Activated CD4-positive, CD25-positive, alpha-beta regulatory T cell treated with anti-CD3 and anti-CD28 coated beads, Interleukin-2, amount 50 U/mL, for 16 hours (primary cell): ENCODE measurements around the gene OR13J1.
"Not testable (repeated sequence)": the region's sequence is repeated elsewhere in the genome, so short reads cannot be mapped to it uniquely, and the experiment has no call there.

ENCODE experiments used
- DNase-seq: peaks from one replicate; pipeline ENCODE4 v3.0.0-alpha.2; 2020; ENCODE audit warnings: low read depth, low spot score

Gene OR13J1, protein sequence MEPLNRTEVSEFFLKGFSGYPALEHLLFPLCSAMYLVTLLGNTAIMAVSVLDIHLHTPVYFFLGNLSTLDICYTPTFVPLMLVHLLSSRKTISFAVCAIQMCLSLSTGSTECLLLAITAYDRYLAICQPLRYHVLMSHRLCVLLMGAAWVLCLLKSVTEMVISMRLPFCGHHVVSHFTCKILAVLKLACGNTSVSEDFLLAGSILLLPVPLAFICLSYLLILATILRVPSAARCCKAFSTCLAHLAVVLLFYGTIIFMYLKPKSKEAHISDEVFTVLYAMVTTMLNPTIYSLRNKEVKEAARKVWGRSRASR

DNA sequence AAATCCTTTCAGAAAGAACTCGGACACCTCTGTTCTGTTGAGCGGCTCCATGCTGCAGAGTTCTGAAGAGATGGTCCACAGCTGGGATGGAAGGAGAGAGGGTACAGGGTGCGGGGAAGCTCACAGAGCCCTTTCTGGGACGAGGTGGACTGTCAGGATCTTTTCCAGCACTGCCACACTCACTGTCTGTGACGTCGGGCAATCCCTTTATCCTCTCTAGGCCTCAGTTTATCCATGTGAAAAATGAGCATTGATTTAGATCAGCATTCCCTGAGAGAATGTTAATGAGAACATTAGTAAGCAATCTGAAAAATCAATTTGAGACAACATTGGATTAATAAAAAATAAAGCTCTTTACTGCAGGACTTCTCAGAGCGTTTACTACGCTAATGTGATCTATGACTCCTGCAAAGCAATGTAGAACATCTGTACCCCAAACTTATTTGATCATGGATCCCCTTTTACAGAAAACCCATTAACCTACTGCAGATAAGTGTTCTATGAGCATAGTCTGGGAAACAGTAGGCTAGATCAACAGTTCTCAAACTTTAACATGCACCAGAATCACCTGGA is at the start of gene OR13J1:
Gene OR13J1, minus strand, starts transcription at position 51 of the 573 bp plus-strand sequence. Its CDS starts 0 bp downstream, at position 51.
- DNase-seq: no peak

DNA sequence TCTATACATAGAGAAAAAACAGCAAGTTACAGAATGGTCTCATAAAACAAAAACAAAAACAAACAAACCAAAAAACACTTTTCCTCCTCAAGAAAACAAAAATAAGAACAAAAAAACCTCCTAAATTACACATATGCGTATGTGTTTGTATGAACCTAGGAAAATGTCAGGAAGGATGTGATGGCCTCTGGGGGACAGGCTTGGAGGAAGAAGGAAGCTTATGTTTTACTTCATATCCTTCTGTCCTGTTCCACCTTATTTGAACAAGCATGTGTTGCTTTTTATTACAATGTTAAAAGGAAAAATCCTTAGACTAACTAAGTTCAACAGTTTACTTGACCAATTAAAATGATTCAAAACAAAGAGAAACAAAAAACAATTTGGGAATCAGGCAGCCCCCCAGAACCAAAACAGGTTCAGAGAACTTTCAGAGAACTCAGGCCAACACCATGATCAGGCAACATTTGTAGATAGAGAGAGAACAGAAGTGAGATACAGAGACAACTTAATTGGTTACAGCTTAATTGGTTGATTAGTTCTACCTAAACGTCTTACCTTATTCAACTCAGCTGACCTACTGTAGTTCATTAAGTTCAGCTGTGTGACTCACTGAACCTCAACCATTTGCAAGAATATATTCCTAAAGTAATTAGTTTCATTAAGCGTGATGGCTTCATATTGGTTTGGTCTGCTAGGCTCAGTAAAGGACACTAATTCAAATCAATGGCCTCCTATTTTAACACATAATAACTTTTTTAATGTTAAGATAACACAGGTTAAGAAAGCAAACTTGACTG is 49.2 kb upstream of the OR13J1 start:
- DNase-seq: no peak

DNA sequence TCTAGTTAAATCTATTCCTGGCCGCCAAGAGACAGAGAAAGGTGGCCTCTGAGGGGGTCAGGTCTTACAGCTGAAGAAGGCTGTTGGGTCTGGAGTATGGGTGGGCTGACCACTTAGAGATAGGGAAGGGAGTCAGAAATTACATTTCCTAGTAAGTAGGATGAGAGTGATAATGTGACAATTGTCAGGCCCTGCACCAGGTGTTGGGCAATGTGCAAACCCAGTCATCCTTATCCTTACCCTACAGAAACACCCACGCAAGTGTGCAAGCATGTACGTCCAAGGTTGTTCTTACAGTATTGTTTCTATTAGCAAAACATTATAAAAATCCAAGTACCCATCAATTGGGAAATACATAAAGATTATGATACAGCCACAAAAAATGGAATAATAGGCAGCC is 48.6 kb upstream of the OR13J1 start:
- DNase-seq: no peak

DNA sequence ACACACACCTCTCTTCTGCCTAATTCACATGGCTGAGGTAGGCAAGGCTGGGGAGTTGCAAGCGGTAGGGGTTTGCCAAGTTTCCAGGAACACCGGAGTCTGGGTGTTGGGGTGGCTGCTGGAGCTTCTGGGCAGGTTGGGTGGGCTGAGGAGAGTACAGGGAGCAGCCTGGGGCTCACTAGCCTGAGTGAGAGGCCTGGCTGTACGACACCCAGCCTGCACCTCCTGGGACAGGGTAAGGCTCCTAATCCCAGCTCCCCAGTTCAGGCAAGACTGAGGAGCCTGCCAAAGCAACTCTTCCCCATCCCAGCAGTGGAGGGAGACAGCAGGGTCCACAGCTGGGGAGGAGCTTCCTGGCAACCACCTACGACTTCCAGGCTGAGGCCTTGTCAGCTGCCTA is 47.1 kb upstream of the OR13J1 start:
- no peak for DNase-seq

DNA sequence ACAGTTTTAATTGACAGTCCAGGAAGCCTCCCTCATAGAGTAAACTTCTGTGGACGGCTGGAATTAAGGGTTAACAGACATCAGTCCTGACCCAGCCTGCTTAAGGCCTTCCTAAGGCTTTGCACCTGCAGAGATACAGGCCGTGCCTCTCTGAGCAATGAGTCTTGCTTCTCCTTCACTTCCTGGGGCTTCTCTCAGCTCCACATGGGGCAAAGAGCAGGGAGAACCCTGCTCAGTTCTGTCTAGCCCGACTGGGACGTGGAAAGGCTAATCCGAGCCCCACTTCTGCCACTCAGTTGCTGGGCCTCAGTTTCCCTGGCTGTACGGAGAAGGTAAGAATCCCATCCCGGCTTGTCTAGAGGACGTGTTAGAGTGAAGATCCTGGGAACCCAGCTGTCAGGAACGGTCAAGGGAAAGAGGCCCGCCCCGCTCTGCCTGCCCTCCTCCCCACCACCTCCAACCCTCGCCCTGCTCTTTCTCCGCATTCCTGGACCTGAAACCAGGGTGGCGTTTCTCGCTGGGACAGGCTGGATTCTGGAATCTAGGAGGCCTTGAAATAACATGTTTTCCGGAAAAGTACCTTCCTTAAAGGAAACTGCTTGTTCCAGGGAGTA is 45.6 kb upstream of the OR13J1 start:
- no peak for DNase-seq

DNA sequence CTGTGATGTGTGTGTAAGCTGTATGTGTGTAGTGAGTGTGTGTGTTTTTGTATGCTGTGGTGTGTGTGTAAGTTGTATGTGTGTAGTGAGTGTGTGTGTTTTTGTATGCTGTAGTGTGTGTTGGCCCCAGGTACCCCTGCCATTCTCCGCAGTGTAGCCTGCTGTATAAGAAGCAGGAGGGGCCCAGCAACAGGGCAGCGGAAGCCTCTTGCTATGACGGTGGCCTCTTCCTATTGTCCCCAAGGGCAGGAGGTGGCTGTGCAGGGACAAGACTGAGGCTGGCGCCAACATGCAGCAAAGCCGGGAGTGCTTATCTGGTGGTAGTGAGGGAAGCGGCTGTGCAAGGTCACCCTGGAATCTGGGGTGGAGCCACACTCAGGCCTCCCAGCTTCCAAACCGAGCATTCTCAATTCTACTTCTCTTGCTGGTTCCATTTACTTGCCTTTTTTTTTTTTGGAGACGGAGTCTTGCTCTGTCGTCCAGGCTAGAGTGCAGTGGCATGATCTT is 44.2 kb upstream of the OR13J1 start:
- DNase-seq: no peak

DNA sequence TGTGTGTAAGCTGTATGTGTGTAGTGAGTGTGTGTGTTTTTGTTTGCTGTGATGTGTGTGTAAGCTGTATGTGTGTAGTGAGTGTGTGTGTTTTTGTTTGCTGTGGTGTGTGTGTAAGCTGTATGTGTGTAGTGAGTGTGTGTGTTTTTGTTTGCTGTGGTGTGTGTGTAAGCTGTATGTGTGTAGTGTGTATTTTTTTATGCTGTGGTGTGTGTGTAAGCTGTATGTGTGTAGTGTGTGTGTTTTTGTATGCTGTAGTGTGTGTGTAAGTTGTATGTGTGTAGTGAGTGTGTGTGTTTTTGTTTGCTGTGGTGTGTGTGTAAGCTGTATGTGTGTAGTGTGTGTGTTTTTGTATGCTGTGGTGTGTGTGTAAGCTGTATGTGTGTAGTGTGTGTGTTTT is 43.2 kb upstream of the OR13J1 start:
- DNase-seq: not testable (repeated sequence)

DNA sequence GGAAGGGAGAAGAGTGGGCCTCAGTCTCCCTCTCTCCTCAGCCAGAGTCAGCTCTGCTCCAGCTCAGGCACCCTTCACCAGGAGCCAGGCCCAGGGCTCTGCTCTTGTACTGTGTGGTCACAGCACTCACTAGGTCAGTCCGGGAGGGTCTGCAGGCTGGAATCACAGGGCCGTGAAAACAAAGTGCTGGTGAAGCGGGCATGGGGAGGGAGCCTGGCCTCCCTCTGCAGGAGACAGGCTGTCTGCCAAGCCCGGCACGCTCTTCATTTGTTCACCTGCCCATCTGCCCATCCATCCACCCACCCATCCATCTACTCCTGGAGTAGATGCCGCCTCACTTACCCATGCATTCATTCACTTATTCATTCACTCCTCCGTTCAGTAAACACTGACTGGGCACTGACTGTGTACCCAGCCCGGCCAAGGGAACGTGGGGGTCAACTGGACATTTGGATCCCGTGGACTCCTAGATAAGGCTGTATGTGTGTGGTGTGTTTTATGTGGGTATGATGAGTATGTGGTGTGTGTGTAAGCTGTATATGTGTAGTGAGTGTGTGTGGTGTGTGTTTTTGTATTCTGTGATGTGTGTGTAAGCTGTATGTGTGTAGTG is 42.7 kb upstream of the OR13J1 start:
- DNase-seq: no peak

DNA sequence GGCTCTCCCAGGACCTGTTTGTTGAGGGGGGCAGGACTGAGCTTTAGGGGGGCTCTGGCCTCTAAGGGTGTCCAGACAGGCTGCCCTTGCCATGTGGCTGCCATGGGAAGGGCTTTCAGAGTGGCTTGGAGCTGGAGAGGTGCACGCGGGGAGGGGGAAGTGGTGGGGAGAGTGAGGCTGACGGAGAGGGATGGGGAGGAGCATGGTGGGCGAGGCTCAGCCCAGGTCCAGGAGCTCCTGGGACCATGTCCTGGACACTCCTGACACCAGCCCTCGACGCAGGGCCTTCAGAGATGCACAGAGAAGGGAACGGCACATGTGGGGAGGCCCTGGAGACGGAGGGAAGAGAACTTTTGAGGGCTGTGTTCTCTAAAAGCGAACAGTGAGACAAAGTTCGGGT is 41.5 kb upstream of the OR13J1 start:
- no peak for DNase-seq

DNA sequence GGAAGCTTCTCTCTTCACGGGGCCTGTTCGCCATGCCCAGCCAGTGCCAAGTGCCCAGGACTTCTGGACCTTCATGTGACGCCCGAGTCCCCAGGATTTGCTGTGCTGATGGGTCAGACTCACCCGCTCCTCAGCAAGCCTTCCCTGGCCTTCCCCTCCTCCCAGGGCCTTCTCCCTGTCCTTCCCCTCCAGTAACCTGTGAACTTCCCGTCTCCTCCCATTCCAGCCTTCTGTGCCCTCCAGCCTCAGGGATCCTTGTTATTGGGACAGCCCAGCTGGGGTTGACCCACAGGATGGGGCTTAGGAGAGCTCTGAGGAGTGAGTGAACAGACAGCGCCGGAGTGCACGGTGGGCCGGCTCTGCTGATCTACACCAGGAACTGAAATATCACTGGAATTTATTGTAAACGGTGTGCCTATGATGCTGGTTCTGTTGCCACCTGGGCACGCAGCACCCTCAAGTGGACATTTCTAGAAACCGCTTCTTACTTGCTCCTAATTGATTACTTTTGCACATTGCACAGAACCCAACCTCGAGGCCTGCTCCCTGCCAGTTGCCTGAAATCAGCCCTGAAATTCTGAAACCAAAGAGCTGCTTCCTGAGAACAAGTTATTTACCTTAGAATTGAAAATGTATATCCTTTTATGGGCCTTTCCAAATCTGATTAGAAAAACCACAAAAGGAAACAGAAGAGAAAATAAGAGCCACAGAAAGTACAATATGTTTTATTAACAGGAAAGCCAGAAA is 40.6 kb upstream of the OR13J1 start:
- no peak for DNase-seq

DNA sequence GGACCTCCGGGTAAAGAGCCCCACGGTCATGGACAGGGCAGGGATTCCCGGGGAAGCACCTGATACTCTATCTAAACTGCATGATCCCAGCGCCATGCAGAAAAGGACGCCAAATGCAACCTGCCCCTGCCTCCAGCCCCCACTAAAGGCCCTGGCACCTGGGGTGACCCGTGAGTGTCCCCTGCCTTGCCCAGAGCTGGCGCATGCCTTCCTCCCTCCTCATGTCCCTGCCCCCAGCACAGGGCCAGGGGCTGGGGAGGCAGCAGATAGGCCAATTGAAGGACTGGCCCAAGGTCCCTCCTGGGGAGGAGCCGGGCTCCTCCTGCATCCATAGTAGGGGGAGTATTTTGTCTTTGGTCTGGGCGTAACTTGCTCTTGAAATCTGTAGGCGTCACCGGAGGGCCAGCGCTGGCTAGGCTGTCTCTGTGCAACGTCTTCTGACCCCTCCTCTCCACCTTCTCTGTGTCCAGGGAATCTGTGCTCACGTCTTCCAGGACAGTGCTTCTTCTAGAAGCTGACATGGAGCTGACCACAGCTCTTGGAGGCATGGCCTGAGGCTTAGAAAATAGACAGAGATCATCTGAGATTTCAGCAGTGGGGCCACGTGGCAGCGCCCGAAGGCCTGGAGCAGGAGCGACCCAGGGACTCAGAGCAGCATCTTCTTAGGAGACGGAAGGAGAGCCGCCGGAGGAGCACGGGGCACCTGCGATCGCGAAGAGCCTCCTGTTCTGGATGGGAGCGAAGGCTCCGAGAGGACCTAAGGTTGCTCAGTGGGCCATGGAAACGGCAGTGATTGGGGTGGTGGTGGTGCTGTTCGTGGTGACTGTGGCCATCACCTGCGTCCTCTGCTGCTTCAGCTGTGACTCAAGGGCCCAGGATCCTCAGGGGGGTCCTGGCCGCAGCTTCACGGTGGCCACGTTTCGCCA is 39.7 kb upstream of the OR13J1 start:
- DNase-seq: no peak

DNA sequence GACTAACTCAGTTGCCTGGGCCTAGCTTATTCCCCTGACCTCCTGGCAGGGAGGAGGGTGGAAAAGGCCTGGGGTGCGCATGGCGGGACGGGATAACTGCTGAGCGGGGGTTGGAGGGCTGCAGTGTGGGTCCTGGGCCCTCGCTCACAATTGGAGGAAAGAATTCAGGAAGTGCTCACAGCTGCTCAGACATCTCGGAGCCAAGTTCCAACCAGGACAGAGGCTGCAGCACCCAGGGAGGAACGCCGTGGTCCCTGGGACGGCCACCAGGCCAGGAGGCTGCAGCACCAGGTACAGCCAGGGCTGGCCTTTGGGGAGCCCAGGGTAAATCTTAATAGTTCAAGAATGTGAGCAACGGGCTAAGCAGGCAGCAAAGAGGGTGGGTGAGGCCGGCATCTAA is 39.1 kb upstream of the OR13J1 start, which contains the start of gene SPAAR:
Gene SPAAR, plus strand, starts transcription at position 217 of the 400 bp plus-strand sequence. CDS start 974 bp downstream, outside the sequence.
- no peak for DNase-seq

DNA sequence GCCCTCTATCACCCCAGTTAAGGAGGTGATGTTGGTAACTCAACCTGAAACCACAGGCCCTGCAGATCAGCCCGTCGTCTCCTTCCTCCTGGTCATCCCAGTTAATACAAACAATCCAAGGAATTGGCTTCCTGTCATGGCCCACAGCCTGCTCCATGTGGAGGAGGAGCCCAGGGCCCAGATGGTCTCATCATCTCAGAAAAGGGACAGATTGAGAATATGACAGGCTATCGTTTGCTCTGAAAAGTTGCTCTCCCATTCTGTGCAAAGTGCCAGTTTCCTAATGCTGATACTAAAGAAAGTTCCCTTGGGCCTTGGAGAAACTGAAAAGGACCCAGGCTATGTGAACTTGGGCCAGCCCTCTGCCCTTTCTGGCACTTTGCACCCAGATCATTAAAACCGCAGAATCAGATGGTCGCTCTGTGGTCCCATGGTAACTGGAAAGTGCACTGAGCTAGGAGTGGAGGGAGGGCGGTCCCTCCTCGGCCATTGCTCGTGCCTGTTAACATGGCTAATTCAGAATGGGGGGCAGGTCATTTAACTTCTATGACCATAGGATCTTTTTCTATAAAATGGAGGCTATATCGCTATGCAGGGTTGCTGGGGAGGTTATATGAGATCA is 38.4 kb upstream of the OR13J1 start:
- no peak for DNase-seq

DNA sequence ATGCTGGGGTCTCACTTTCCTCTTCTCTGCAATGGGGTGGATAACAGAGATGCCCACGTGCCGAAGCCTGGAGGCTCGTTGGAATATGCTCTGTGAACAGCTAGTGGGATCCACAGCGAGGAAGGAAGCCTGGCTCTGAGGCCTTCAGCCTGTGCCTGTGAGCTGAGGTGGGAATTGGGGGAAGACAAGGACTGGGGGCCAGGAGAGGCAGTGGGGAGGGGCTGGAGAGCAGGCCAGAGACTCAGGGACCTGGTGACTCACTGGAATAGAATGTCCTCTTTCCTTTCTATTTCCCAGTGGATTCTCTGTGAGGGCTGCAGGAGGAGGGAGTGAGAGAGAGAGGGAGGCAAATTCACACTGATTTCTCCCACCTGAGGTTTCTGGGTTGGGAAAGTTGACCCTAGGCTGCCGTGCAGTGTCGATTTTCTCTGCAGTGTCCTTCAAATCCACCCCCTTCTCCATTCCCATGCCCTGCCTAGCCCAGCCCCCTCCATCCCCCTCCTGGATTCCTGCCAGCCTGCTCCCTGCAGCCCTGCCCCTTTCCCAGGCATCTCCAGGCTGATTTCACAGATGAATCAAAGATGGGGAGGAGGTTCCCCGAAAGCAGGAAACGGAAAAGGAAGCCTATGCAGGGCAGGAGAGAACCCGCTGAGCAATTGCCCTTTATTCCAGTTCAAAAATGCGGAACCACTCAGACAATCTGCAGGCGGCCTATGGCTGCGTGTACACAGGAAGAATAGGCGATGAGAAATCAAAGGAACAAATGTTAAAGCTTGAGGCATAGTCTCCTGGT is 37.7 kb upstream of the OR13J1 start:
- no peak for DNase-seq

DNA sequence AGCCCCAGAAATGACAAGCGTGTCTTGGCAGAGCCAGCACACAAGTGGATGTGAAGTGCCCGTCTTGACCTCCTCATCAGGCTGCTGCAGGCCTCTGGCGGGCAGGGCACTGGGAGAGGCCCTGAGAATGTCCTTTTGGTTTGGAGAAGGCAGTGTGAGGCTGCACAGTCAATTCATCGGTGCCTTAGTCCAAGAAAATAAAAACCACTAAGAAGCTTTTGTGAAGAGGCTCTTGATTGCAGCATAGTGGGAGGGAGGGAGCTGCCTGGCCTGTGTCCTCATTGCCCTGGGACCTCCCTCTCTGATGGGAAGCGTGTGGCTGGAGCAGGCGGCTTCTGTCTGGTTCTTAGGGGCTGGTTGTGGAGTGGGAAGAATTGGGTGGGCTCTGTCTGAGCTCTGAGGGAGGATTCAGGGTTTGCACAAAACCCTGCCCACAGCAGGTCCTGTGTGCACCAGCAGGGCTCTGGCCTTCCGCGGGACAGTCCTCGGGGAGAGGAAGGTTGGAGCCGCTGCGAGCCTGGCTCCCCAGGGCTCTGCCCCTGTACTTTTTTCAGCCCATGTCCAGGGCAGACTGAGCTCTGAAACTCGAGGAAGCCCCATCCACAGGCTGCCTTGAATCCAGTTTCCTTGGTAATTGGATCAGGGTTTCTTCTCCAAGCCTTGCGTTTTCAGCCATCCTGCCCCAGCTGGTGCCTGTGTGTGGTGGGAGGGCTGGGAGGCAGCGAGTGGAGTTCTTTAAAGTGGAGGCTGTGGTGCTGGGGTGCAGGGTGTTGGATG is 36.9 kb upstream of the OR13J1 start:
- DNase-seq: no peak

DNA sequence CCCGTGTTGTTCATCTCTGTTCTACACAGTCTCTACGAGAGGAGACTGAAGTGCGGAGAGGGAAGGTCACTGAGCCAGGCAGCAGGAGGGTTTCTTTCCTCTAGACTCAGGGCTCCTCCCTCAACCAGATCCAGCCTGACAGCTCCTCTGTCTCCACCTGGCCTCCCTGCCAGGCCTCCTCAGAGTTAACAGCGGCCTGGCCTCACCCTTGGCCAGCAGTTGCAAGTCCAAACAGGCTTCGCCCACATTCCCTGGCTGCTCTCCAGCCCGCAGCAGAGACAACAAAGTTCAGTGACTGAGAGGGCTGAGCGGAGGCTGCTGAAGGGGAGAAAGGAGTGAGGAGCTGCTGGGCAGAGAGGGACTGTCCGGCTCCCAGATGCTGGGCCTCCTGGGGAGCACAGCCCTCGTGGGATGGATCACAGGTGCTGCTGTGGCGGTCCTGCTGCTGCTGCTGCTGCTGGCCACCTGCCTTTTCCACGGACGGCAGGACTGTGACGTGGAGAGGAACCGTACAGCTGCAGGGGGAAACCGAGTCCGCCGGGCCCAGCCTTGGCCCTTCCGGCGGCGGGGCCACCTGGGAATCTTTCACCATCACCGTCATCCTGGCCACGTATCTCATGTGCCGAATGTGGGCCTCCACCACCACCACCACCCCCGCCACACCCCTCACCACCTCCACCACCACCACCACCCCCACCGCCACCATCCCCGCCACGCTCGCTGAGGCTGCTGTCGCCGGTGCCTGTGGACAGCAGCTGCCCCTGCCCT is 35.9 kb upstream of the OR13J1 start, which contains the start of gene HRCT1:
Gene HRCT1, plus strand, starts transcription at position 291 of the 768 bp plus-strand sequence. Its CDS starts 86 bp downstream, at position 377.
- no peak for DNase-seq
